K562 (cell line): Measurements from ENCODE around the gene ABCG2. TPM values are rescaled to one million over a fixed set of nuclear protein-coding genes. Genes with fewer than 3 reads are reported as not detected.

Experiments used
- ATAC-seq: fragments of 200-7000 bp; cut with Tn5 transposase; 3 replicates; pipeline ENCODE4 v1.9.1; 2020; ENCODE audit warnings: moderate library complexity
- BruUV-seq: library from RNA; stranded (reverse); fragments of 400-500 nt; replicated peaks from 2 replicates; lab custom pipeline; 2021; lab: Mats Ljungman, UMichigan
- CTCF ChIA-PET: fragments of 300-600 bp; formaldehyde crosslinking; extraction: SDS; loops from one replicate; lab custom pipeline; 2021; ENCODE audit warnings: low intra/inter-chr PET ratio; lab: Yijun Ruan, JAX
- POLR2A ChIA-PET: fragments of 300-600, 350-650 bp; sonication (Branson Sonifier 250); formaldehyde crosslinking; extraction: SDS; loops from one replicate; lab custom pipeline; 2021; ENCODE audit warnings: antibody characterized with exemption, inconsistent platforms; lab: Yijun Ruan, JAX
- DNase-seq, 4 experiments: peaks; one replicate each; pipeline versions ENCODE4 v3.0.0 to v3.0.0-alpha.2; 2011 to 2018; ENCODE audit warnings: low spot score in 3 of 4, mixed read lengths in 3 of 4; ENCODE audit errors: extremely low read depth in 1 of 4
- FAIRE-seq: peaks from 2 replicates; lab custom pipeline; 2011; peaks lifted over from hg19 to GRCh38; lab: Jason Lieb, UNC
- H2AFZ ChIP-seq: 2 replicates; pipeline ENCODE4 v1.6.0; 2011; ENCODE audit warnings: low read depth, low read length, control low read depth, inconsistent platforms
- H3K27ac ChIP-seq: fragments of 200-600 bp; 3 replicates; pipeline ENCODE4 v1.8.0; 2011; ENCODE audit warnings: low read depth, mild to moderate bottlenecking, control low read depth, inconsistent platforms, low read length, moderate library complexity, mixed read lengths; ENCODE audit errors: extremely low read depth
- H3K27me3 ChIP-seq, 2 experiments: fragments of 300-600 bp in 1 of 2; 2 replicates in 1 of 2; 3 replicates in 1 of 2; pipeline versions ENCODE4 v1.6.0 to v1.8.0; 2011; ENCODE audit warnings: inconsistent platforms in 2 of 2, low read length in 2 of 2, mild to moderate bottlenecking in 1 of 2, mixed read lengths in 1 of 2, moderate library complexity in 1 of 2; ENCODE audit not compliant: control insufficient read depth in 2 of 2, insufficient read depth in 2 of 2
- H3K36me3 ChIP-seq: fragments of 300-600 bp; 3 replicates; pipeline ENCODE4 v1.8.0; 2011; ENCODE audit warnings: mild to moderate bottlenecking, low read length, inconsistent platforms; ENCODE audit not compliant: control insufficient read depth, insufficient read depth
- H3K4me1 ChIP-seq, 2 experiments: fragments of 200-600 bp in 1 of 2; replicated peaks in 1 of 2; 2 replicates in 1 of 2; 3 replicates in 1 of 2; pipeline versions ENCODE4 v1.5.1 to v1.8.0; 2011; ENCODE audit warnings: inconsistent platforms in 2 of 2, low read length in 2 of 2, mild to moderate bottlenecking in 1 of 2, mixed read lengths in 1 of 2, moderate library complexity in 1 of 2; ENCODE audit not compliant: control insufficient read depth in 2 of 2, insufficient read depth in 2 of 2
- H3K4me2 ChIP-seq: 2 replicates; pipeline ENCODE4 v1.6.1; 2011; ENCODE audit warnings: low read length, control low read depth, inconsistent platforms, mixed read lengths; ENCODE audit not compliant: insufficient read depth
- H3K4me3 ChIP-seq: fragments of 200-600 bp; sonication (generic), shearing (Covaris generic); 2 replicates; pipeline ENCODE4 v1.5.1; 2016; ENCODE audit warnings: control low read depth, inconsistent platforms
- H3K79me2 ChIP-seq: fragments of 200-600 bp; 3 replicates; pipeline ENCODE4 v1.8.0; 2011; ENCODE audit warnings: low read length, inconsistent platforms; ENCODE audit not compliant: control insufficient read depth, insufficient read depth
- H3K9ac ChIP-seq, 2 experiments: 2 replicates each; pipeline versions ENCODE4 v1.6.0 to v1.6.1; 2011; ENCODE audit warnings: low read depth in 2 of 2, low read length in 2 of 2, control low read depth in 1 of 2, inconsistent platforms in 1 of 2, mild to moderate bottlenecking in 1 of 2, mixed read lengths in 1 of 2; ENCODE audit not compliant: insufficient read depth in 1 of 2
- H3K9me1 ChIP-seq: one replicate; pipeline ENCODE4 v1.6.0; 2011; ENCODE audit warnings: inconsistent platforms, mild to moderate bottlenecking, low read length, moderate library complexity; ENCODE audit not compliant: control insufficient read depth, insufficient read depth
- H3K9me3 ChIP-seq: replicated peaks from 2 replicates; pipeline ENCODE4 v1.5.1; 2011; ENCODE audit warnings: low read depth, low read length, inconsistent platforms; ENCODE audit not compliant: control insufficient read depth, insufficient read depth
- H4K20me1 ChIP-seq: replicated peaks from 2 replicates; pipeline ENCODE4 v1.6.1; 2011; ENCODE audit warnings: low read length, inconsistent platforms, mixed read lengths; ENCODE audit not compliant: control insufficient read depth, insufficient read depth
- CC2D1A ChIP-seq: fragments of 450-650 bp; IDR thresholded peaks from 2 replicates; pipeline ENCODE4 v1.6.1; 2017; ENCODE audit warnings: mild to moderate bottlenecking
- CXXC5 ChIP-seq: fragments of 250-450 bp; sonication (Bioruptor Pico); IDR thresholded peaks from 2 replicates; pipeline ENCODE4 v1.8.0; 2022; ENCODE audit warnings: inconsistent platforms, mild to moderate bottlenecking, moderate library complexity
- FOXJ3 ChIP-seq: sonication (generic); formaldehyde crosslinking; IDR thresholded peaks from 2 replicates; pipeline ENCODE4 v1.4.0; 2020; ENCODE audit warnings: mild to moderate bottlenecking, missing genetic modification reagents
- RBM34 ChIP-seq: fragments of 200-400 bp; formaldehyde crosslinking; IDR thresholded peaks from 2 replicates; pipeline ENCODE4 v1.6.1; 2018; ENCODE audit warnings: low read length, borderline replicate concordance; ENCODE audit not compliant: insufficient read depth
- SMAD3 ChIP-seq: fragments of 450-650 bp; formaldehyde crosslinking; conservative IDR thresholded peaks from 2 replicates; pipeline ENCODE4 v1.4.0; 2020; ENCODE audit warnings: mild to moderate bottlenecking
- SNIP1 ChIP-seq: fragments of 450-650 bp; IDR thresholded peaks from 2 replicates; pipeline ENCODE4 v1.7.1; 2017; ENCODE audit warnings: low read depth, mild to moderate bottlenecking
- THRA ChIP-seq: fragments of 450-650 bp; IDR thresholded peaks from 2 replicates; pipeline ENCODE4 v1.6.1; 2017; ENCODE audit warnings: mild to moderate bottlenecking, moderate library complexity
- USF2 ChIP-seq: sonication (generic); formaldehyde crosslinking; IDR thresholded peaks from 2 replicates; pipeline ENCODE4 v1.5.0; 2020; ENCODE audit warnings: missing genetic modification reagents
- ZC3H11A ChIP-seq: IDR thresholded peaks from 2 replicates; pipeline ENCODE4 v1.6.1; 2012; ENCODE audit warnings: low read depth, low read length, improper control_type of control experiment
- ZNF146 ChIP-seq: IDR thresholded peaks from one replicate; pipeline ENCODE4 v1.6.1; 2018; ENCODE audit warnings: missing compliant biosample characterization; ENCODE audit not compliant: unreplicated experiment
- ZNF395 ChIP-seq: fragments of 200-800 bp; sonication (Bioruptor generic); IDR thresholded peaks from 2 replicates; pipeline ENCODE4 v1.6.1; 2017; ENCODE audit warnings: missing genetic modification characterization, missing compliant biosample characterization
- WGBS: fragments of 100-300 bp; shearing (Covaris generic); methylation state at CpG from one replicate; pipeline ENCODE4 v1.1.6; 2016; ENCODE audit warnings: low coverage, mixed read lengths; ENCODE audit not compliant: insufficient coverage; ENCODE audit errors: missing lambda C conversion rate; 5-methylcytosine and 5-hydroxymethylcytosine counted together
- in situ Hi-C: fragments of 300-500 bp; cut with MboI; formaldehyde crosslinking; loops from 4 replicates; pipeline ENCODE4 v1.15.0; 2018; ENCODE audit warnings: inconsistent platforms, mixed read lengths
- intact Hi-C: fragments of 100-400 bp; cut with micrococcal nuclease; formaldehyde crosslinking; loops from 2 replicates; pipeline ENCODE4 v1.14.2; 2022
- polyA plus RNA-seq, 8 experiments: library from polyadenylated mRNA; depleted of rRNA in 4 of 8; stranded (reverse) in 5 of 8; unstranded in 3 of 8; fragments of >200 nt; fragmentation: Nextera tagmentation in 2 of 8; fragmentation: Illumina TruSeq in 1 of 8; extraction: Ambion mirVana in 2 of 8; extraction: Trizol in 1 of 8; gene quantifications; 2 replicates each; pipeline versions ENCODE4 v1.2.1 to v1.2.3, GENCODE V29; 2011 to 2014; ENCODE audit warnings: inconsistent platforms in 1 of 8, missing spikeins in 1 of 8
- total RNA-seq, 7 experiments: library from RNA; depleted of rRNA in 6 of 7; stranded (reverse); fragments of >200 nt in 6 of 7; fragmentation: Illumina TruSeq in 2 of 7; extraction: Trizol in 2 of 7; gene quantifications; 2 replicates each; pipeline versions ENCODE4 v1.2.1 to v1.2.3, GENCODE V29; 2011 to 2021; ENCODE audit warnings: low replicate concordance in 1 of 7
- TF ChIP-seq, protein P1 (sequence below), 3 experiments: fragments of 200-800 bp in 1 of 3; sonication (Bioruptor generic) in 1 of 3; sonication (generic) in 1 of 3; formaldehyde crosslinking in 1 of 3; IDR thresholded peaks; 2 replicates each; pipeline versions ENCODE4 v1.6.1 to v1.8.0; 2016 to 2022; ENCODE audit warnings: mild to moderate bottlenecking in 2 of 3, missing compliant biosample characterization in 2 of 3, missing genetic modification characterization in 2 of 3, missing genetic modification reagents in 1 of 3

Gene ABCG2
- total and polyA plus RNA-seq, 9 of the 15 experiments (the other 6 are each of a cell fraction or from before 2014, with no cell fraction given) = 0.01 to 0.36 (median 0.11) TPM; not detected in 4

DNA sequence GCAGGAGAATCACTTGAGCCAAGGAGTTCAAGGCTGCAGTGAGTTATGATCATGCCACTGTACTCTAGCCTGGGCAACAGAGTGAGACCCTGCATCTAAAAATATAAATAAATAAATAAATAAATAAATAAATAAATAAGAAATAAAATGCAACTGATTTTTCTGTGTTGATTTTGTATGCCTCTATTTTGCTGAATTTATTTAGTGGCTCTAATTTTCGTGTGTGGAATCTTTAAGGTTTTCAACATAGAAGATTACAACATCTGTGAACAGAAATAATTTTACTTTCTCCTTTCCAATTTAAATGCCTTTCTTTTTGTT, 30.9 kb upstream of the ABCG2 start:
- Histone ChIP-seq H3K9me3 (no peaks in the 10 kb centered on the region), H3K9ac (no peak overlapping the region), H3K4me3 (no peak overlapping the region), H3K4me2 (no peak overlapping the region), H4K20me1 (no peaks in the 10 kb centered on the region), H3K27me3 (no peaks in the 10 kb centered on the region; a peak in 1 of 5 replicates), H2AFZ (no peak overlapping the region), H3K27ac (no peak overlapping the region), H3K9me1 (no peaks in the 10 kb centered on the region), H3K79me2 (no peaks in the 10 kb centered on the region), H3K36me3 (no peaks in the 10 kb centered on the region)
- in situ Hi-C loops = no loop called here
- no peak for DNase-seq
- ChIA-PET CTCF (no interaction called here), POLR2A (no interaction called here)
- FAIRE-seq = no peak
- ATAC-seq = no peak
- BruUV-seq = no TSS peak
- WGBS = 0% methylated on average over 1 of the region's 1 CpG
- TF ChIP-seq THRA = no peak
- no peak for TF ChIP-seq ZC3H11A
- no peak for TF ChIP-seq SNIP1
- no peak for TF ChIP-seq USF2 (CRISPR knock-in tag)
- TF ChIP-seq CC2D1A = no peak
- TF ChIP-seq SMAD3 = no peak
- TF ChIP-seq ZNF146 (CRISPR knock-in tag) = no peak
- TF ChIP-seq FOXJ3 = no peak
- TF ChIP-seq CXXC5 (CRISPR knock-in tag) = no peak
- TF ChIP-seq, protein P1, sequence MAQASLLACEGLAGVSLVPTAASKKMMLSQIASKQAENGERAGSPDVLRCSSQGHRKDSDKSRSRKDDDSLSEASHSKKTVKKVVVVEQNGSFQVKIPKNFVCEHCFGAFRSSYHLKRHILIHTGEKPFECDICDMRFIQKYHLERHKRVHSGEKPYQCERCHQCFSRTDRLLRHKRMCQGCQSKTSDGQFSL (CRISPR knock-in tag; IDR thresholded peaks at IDR 0.05) = no peak
- TF ChIP-seq, protein P1 (tag; IDR thresholded peaks at IDR 0.05) = no peak
- no peak for TF ChIP-seq RBM34
- no peak for TF ChIP-seq ZNF395
- TF ChIP-seq, all 486 proteins: peak for 0
- intact Hi-C loops = no loop called here
- no peaks in the 10 kb centered on the region; a peak in 1 of 5 replicates for H3K4me1 ChIP-seq
